CD4-positive, CD25-positive, alpha-beta regulatory T cell (primary cell): ENCODE data around the gene PRKCB. TPM values are rescaled to one million over a fixed set of nuclear protein-coding genes. Genes with fewer than 3 reads are reported as not detected.
A peak's percentile ranks its signal among the peaks of the same experiment; 100 is the strongest.
"Not testable (repeated sequence)": the region's sequence is repeated elsewhere in the genome, so short reads cannot be mapped to it uniquely, and the experiment has no call there.

ENCODE experiments used
- ATAC-seq, 2 donors: fragments of 150-1000 bp; cut with Tn5 transposase; one replicate each; pipeline ENCODE4 v1.10.0; 2021; ENCODE audit warnings: low read depth in 2 of 2, moderate number of reproducible peaks in 2 of 2, moderate library complexity in 1 of 2
- DNase-seq, 3 donors: peaks; one replicate each; pipeline versions ENCODE4 v3.0.0 to v3.0.0-alpha.2; 2012 to 2022; ENCODE audit warnings: mixed read lengths in 1 of 3
- H3K27ac ChIP-seq: one replicate; pipeline ENCODE4 v1.7.0; 2013; ENCODE audit warnings: mild to moderate bottlenecking, low read length; ENCODE audit not compliant: insufficient read depth, poor library complexity, severe bottlenecking
- H3K27me3 ChIP-seq: one replicate; pipeline ENCODE4 v1.7.0; 2013; ENCODE audit warnings: low read length; ENCODE audit not compliant: control insufficient read depth, insufficient read depth
- H3K36me3 ChIP-seq: one replicate; pipeline ENCODE4 v1.7.0; 2013; ENCODE audit warnings: mild to moderate bottlenecking, low read length, moderate library complexity; ENCODE audit not compliant: control insufficient read depth, insufficient read depth
- H3K4me1 ChIP-seq: 2 replicates; pipeline ENCODE4 v1.7.0; 2013; ENCODE audit warnings: mild to moderate bottlenecking, low read length; ENCODE audit not compliant: insufficient read depth, control insufficient read depth, poor library complexity, severe bottlenecking
- H3K4me3 ChIP-seq: one replicate; pipeline ENCODE4 v1.7.0; 2013; ENCODE audit warnings: low read depth, mild to moderate bottlenecking, low read length, moderate library complexity
- H3K9me3 ChIP-seq, 2 experiments: 1 replicate in 1 of 2; 2 replicates in 1 of 2; pipeline ENCODE4 v1.7.0; 2013; ENCODE audit warnings: low read length in 2 of 2, mild to moderate bottlenecking in 1 of 2, moderate library complexity in 1 of 2; ENCODE audit not compliant: control insufficient read depth in 2 of 2
- H3K27ac Mint-ChIP-seq, 3 donors: one replicate each; pipeline ENCODE4 v1.8.0; 2020 to 2022; ENCODE audit warnings: mild to moderate bottlenecking in 3 of 3, mixed read lengths in 3 of 3, moderate library complexity in 2 of 3
- H3K27me3 Mint-ChIP-seq: one replicate; pipeline ENCODE4 v1.8.0; 2022; ENCODE audit warnings: mild to moderate bottlenecking, mixed read lengths
- H3K36me3 Mint-ChIP-seq: one replicate; pipeline ENCODE4 v1.8.0; 2020; ENCODE audit warnings: mixed read lengths
- H3K4me1 Mint-ChIP-seq, 4 donors: one replicate each; pipeline ENCODE4 v1.8.0; 2020 to 2022; ENCODE audit warnings: mixed read lengths in 4 of 4, mild to moderate bottlenecking in 1 of 4
- H3K4me3 Mint-ChIP-seq, 4 donors: one replicate each; pipeline ENCODE4 v1.8.0; 2020 to 2022; ENCODE audit warnings: mild to moderate bottlenecking in 4 of 4, mixed read lengths in 4 of 4, moderate library complexity in 3 of 4
- H3K9me3 Mint-ChIP-seq, 7 donors: one replicate each; pipeline ENCODE4 v1.8.0; 2020 to 2022; ENCODE audit warnings: mixed read lengths in 7 of 7, mild to moderate bottlenecking in 3 of 7, moderate library complexity in 2 of 7
- polyA plus RNA-seq, 4 donors: library from polyadenylated mRNA; unstranded; fragments of 300-500 nt; fragmentation: Illumina TruSeq; gene quantifications; one replicate each; pipeline ENCODE4 v1.2.3, GENCODE V29; 2021
- total RNA-seq: library from RNA; stranded (reverse); gene quantifications from one replicate; pipeline ENCODE4 v1.2.3, GENCODE V29; 2022

PRKCB gene
- total and polyA plus RNA-seq, 5 donors from 2014 or later = 37.4 to 83.1 (median 50.5) TPM

- H3K4me1 Mint-ChIP-seq = peaks cover 18 to 73% (median 45%) of the 10 kb centered on the region in 4 donors
- H3K36me3 Mint-ChIP-seq = peaks cover 5% of the 10 kb centered on the region
- peaks cover 9% of the 10 kb centered on the region for H3K4me1 ChIP-seq
- H3K27me3 ChIP-seq = no peaks in the 10 kb centered on the region
- no peak overlapping the region for H3K4me3 ChIP-seq
- H3K9me3 Mint-ChIP-seq = no peaks in the 10 kb centered on the region
- no peaks in the 10 kb centered on the region for H3K36me3 ChIP-seq
- H3K4me3 Mint-ChIP-seq = no peak overlapping the region
- DNase-seq = no peak
- no peaks in the 10 kb centered on the region for H3K9me3 ChIP-seq
- ATAC-seq = no peak
- H3K27ac ChIP-seq = no peak overlapping the region
- H3K27me3 Mint-ChIP-seq = no peaks in the 10 kb centered on the region
- H3K27ac Mint-ChIP-seq = peak overlapping the region in 1 of 3 donors; percentile 79
These were observed 73.0 kb downstream of the PRKCB start for GRCh38 chr16:23908790-23909189.

GRCh38 chr16:23909792-23910418, 74.1 kb downstream of the PRKCB start:
- no peak overlapping the region for H3K4me3 ChIP-seq
- peaks cover 9% of the 10 kb centered on the region for H3K4me1 ChIP-seq
- Mint-ChIP-seq H3K27me3 (no peaks in the 10 kb centered on the region), H3K9me3 (peaks cover 0 to 2% (median 0%) of the 10 kb centered on the region in 7 donors), H3K4me1 (peaks cover 17 to 74% (median 47%) of the 10 kb centered on the region in 4 donors), H3K4me3 (no peak overlapping the region), H3K27ac (peak overlapping the region; percentile 7 to 61 (median 22)), H3K36me3 (peaks cover 5% of the 10 kb centered on the region)
- H3K27me3 ChIP-seq = no peaks in the 10 kb centered on the region
- no peak for DNase-seq
- H3K9me3 ChIP-seq = no peaks in the 10 kb centered on the region
- ATAC-seq = no peak
- H3K36me3 ChIP-seq = no peaks in the 10 kb centered on the region
- no peak overlapping the region for H3K27ac ChIP-seq

- no peaks in the 10 kb centered on the region for H3K4me1 ChIP-seq
- Mint-ChIP-seq H3K27me3 (no peaks in the 10 kb centered on the region), H3K27ac (peak overlapping the region in 2 of 3 donors; percentile 20 to 41), H3K36me3 (peaks cover 19% of the 10 kb centered on the region), H3K9me3 (peaks cover 0 to 8% (median 0%) of the 10 kb centered on the region in 7 donors), H3K4me3 (peak overlapping the region in 1 of 4 donors; percentile 43), H3K4me1 (peaks cover 8 to 57% (median 28%) of the 10 kb centered on the region in 4 donors)
- H3K27me3 ChIP-seq = no peaks in the 10 kb centered on the region
- no peak overlapping the region for H3K27ac ChIP-seq
- no peak for ATAC-seq
- DNase-seq = no peak
- H3K36me3 ChIP-seq = no peaks in the 10 kb centered on the region
- H3K4me3 ChIP-seq = no peak overlapping the region
- H3K9me3 ChIP-seq = no peaks in the 10 kb centered on the region
These were observed 79.3 kb downstream of the PRKCB start for GRCh38 chr16:23914946-23915530.

- not testable (repeated sequence) for H3K36me3 ChIP-seq, H3K9me3 ChIP-seq, H3K27me3 ChIP-seq, H3K27ac ChIP-seq, ATAC-seq, H3K4me1 ChIP-seq, DNase-seq, H3K4me3 ChIP-seq, H3K27me3 Mint-ChIP-seq
- H3K27ac Mint-ChIP-seq = peak overlapping the region in 1 of 3 donors; percentile 59
- H3K4me1 Mint-ChIP-seq = peaks cover 6 to 62% (median 29%) of the 10 kb centered on the region in 4 donors
- H3K4me3 Mint-ChIP-seq = peak overlapping the region in 1 of 4 donors; percentile 68
- H3K9me3 Mint-ChIP-seq = peaks cover 0 to 14% (median 1%) of the 10 kb centered on the region in 7 donors
- peaks cover 21% of the 10 kb centered on the region for H3K36me3 Mint-ChIP-seq
These were observed 80.8 kb downstream of the PRKCB start for GRCh38 chr16:23916552-23916951.

- peak in 1 of 3 donors; percentile 48 for DNase-seq
- Histone ChIP-seq H3K36me3 (no peaks in the 10 kb centered on the region), H3K4me1 (no peaks in the 10 kb centered on the region), H3K9me3 (no peaks in the 10 kb centered on the region), H3K27me3 (no peaks in the 10 kb centered on the region), H3K27ac (no peak overlapping the region), H3K4me3 (no peak overlapping the region)
- peaks cover 0 to 14% (median 1%) of the 10 kb centered on the region in 7 donors for H3K9me3 Mint-ChIP-seq
- peaks cover 12 to 68% (median 36%) of the 10 kb centered on the region in 4 donors for H3K4me1 Mint-ChIP-seq
- no peaks in the 10 kb centered on the region for H3K27me3 Mint-ChIP-seq
- ATAC-seq = no peak
- peaks cover 25% of the 10 kb centered on the region for H3K36me3 Mint-ChIP-seq
- H3K27ac Mint-ChIP-seq = peak overlapping the region in 1 of 3 donors; percentile 76
- H3K4me3 Mint-ChIP-seq = no peak overlapping the region
These were observed 81.8 kb downstream of the PRKCB start for GRCh38 chr16:23917621-23918020.

- Histone ChIP-seq H3K4me3 (no peak overlapping the region), H3K27me3 (no peaks in the 10 kb centered on the region), H3K9me3 (no peaks in the 10 kb centered on the region), H3K4me1 (no peaks in the 10 kb centered on the region), H3K36me3 (peaks cover 5% of the 10 kb centered on the region), H3K27ac (no peak overlapping the region)
- Mint-ChIP-seq H3K4me3 (no peak overlapping the region), H3K27me3 (no peaks in the 10 kb centered on the region), H3K36me3 (peaks cover 30% of the 10 kb centered on the region), H3K9me3 (peaks cover 0 to 14% (median 0%) of the 10 kb centered on the region in 7 donors), H3K27ac (peak overlapping the region in 1 of 3 donors; percentile 84), H3K4me1 (peaks cover 12 to 61% (median 40%) of the 10 kb centered on the region in 4 donors)
- DNase-seq (no peak), ATAC-seq (no peak)
These were observed 84.7 kb downstream of the PRKCB start for GRCh38 chr16:23920446-23920845.

GRCh38 chr16:23920899-23921298, 85.1 kb downstream of the PRKCB start:
- Mint-ChIP-seq H3K4me1 (peaks cover 12 to 61% (median 41%) of the 10 kb centered on the region in 4 donors), H3K27me3 (no peaks in the 10 kb centered on the region), H3K27ac (peak overlapping the region in 1 of 3 donors; percentile 84), H3K36me3 (peaks cover 33% of the 10 kb centered on the region), H3K4me3 (no peak overlapping the region), H3K9me3 (peaks cover 0 to 14% (median 0%) of the 10 kb centered on the region in 7 donors)
- DNase-seq = peak in 1 of 3 donors; percentile 9
- Histone ChIP-seq H3K4me1 (no peaks in the 10 kb centered on the region), H3K27ac (no peak overlapping the region), H3K4me3 (no peak overlapping the region), H3K27me3 (no peaks in the 10 kb centered on the region), H3K36me3 (peaks cover 5% of the 10 kb centered on the region), H3K9me3 (no peaks in the 10 kb centered on the region)
- no peak for ATAC-seq
